Fibroblast of skin of left quadriceps (primary cell): Measurements from ENCODE around the gene ZNF490.

ENCODE experiments used
- DNase-seq, 2 experiments: peaks; one replicate each; pipeline ENCODE4 v3.0.0-alpha.2; 2013; ENCODE audit warnings: low read depth in 2 of 2

Gene ZNF490

GRCh38 chr19:12543855-12544254 is 66.8 kb downstream of the ZNF490 start:
- no peak for DNase-seq
